Measurements from ENCODE around the gene P2RX5.

GRCh38 chr17:3744014-3744413 lies 48.1 kb upstream of the P2RX5 start:
- TF ChIP-seq CTCF (IDR thresholded peaks at IDR 0.05) (no peak), POLR2A (IDR thresholded peaks at IDR 0.05) (no peak)

All from thyroid gland (tissue), 4 donors.